HG03108 (cell line): Measurements from ENCODE around the gene PPARA.
A peak's percentile ranks its signal among the peaks of the same experiment; 100 is the strongest.
"Not testable (repeated sequence)": the region's sequence is repeated elsewhere in the genome, so short reads cannot be mapped to it uniquely, and the experiment has no call there.

ENCODE experiments used
- ATAC-seq: cut with Tn5 transposase; IDR thresholded peaks from one replicate; pipeline ENCODE4 v1.9.1; 2021; ENCODE audit warnings: moderate library complexity; ENCODE audit not compliant: unreplicated experiment

Gene PPARA

DNA sequence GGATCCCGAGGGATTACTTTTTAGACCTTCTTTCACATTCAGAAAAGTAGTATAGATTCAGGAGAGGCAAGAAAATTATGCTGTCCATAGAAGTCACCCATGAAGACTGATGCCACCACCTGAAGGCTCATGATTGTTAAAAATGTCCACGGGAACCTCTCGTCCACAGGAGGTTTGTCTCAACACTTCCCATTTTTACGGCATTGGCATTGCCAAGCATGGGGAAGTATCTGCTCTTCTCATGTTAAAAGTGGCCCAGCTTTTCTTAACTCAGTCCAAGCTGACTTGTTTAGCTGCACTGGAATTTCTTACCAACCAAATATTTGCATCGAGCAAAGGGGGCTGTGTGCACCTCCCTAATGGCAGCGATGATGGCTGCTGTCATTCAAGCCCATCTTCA, 90.2 kb downstream of the PPARA start:
- ATAC-seq = no peak

- ATAC-seq = no peak
These were observed 90.6 kb downstream of the PPARA start for GRCh38 chr22:46240907-46241306.

GRCh38 chr22:46241396-46242007, 91.2 kb downstream of the PPARA start:
- no peak for ATAC-seq

- no peak for ATAC-seq
These were observed 91.8 kb downstream of the PPARA start for GRCh38 chr22:46242076-46242475.

GRCh38 chr22:46244771-46245170, 94.4 kb downstream of the PPARA start:
- no peak for ATAC-seq

DNA sequence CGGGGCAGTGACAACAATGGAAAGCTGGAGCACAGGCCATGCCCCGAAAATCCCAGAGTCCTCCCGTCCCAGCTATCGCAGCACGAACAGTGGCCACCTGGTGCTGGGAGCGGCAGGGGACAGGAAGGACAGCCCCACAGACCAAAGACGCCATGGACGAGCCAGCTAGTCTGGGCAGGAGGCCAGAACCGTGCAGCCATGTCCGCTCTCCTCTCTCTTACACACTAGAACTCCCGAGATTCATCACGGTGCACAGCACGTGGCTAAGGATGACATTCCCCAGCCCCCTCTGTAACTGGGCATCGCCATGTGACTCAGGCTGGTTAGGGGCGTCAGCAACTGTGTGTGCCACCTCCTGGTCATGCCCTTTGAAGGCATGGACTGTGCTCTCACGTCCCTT, 95.2 kb downstream of the PPARA start:
- no peak for ATAC-seq

GRCh38 chr22:46246178-46246577, 95.9 kb downstream of the PPARA start:
- no peak for ATAC-seq

- ATAC-seq = no peak
These were observed 97.2 kb downstream of the PPARA start for GRCh38 chr22:46247443-46247975.

DNA sequence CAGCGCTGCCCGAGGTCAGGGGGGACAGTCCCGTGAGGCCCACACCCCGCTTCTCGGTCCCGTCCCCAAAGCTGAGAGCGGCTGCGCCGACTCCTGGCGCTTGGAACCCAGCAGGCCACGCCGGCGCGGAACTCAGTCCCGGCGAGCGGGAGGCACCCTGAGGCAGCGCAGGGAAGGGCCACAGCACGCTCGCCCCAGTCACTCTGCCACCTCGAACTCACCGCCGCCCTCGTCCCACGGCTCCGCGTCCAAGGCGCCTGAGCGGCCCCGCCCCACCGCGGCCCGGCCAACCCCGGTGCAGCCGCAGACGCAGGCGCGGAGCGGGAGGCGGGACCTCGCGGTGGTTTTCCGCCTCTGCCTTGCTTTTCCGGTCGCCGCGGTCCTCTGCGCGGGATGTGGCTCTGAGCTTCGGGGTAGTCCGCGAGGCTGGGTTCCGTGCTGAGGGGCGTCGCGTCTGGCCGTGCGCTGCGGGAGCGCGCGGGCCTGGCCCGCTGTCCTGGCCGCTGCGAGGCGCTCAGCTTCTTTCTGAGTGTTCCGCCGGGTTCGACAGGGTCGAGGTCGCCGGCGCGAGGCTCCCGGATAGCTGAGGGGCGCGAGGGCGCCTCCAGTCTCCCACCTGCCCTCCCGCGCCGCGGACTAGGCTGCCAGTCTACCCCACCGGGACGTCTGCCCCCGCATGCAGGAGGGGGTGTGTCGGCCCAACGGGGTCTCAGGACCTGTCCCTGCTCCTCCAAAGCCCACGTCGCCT, 99.9 kb downstream of the PPARA start, which contains the start of gene CDPF1:
Gene CDPF1 (minus strand): TSS at position 259 of the 748 bp plus-strand sequence. CDS start 2,009 bp downstream, outside the sequence.
- ATAC-seq = peak; percentile 73

DNA sequence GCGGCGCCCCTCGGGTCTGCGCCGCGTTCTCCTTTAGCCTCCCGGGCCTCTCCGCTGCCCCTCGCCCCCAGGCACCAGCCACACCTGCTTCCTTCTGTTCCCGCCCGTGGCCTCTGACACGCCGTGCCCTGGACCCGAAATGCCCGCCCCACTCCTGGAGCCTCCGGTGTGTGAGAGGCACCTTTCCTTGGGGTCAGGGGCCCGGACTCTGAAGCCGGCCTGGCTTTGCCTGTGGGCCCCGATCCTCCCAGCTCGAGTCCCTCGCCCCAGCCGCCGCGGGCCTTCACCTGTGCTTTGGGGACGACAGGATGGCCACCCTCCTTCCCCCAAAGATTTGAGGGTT, 100.4 kb downstream of the PPARA start:
- ATAC-seq = peak; percentile 5

DNA sequence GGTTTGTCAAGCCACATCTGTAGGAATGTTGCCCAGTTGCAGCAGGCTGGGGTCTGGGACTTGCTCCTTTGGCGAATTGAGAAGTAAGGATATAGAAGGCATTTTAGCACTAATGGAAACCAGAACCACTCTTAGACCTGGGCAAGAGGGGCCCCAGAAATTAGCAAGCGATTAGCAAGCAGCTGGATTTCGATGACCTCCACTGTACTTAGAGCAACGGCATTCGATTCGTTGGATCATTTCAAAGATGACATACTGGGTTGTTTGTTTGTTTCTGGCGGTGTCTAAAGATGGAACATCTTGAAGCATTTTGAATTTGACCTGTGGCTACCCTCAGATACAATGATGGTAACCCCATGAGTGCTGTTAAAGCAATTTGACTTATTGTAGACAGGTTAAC, 100.9 kb downstream of the PPARA start:
- no peak for ATAC-seq

DNA sequence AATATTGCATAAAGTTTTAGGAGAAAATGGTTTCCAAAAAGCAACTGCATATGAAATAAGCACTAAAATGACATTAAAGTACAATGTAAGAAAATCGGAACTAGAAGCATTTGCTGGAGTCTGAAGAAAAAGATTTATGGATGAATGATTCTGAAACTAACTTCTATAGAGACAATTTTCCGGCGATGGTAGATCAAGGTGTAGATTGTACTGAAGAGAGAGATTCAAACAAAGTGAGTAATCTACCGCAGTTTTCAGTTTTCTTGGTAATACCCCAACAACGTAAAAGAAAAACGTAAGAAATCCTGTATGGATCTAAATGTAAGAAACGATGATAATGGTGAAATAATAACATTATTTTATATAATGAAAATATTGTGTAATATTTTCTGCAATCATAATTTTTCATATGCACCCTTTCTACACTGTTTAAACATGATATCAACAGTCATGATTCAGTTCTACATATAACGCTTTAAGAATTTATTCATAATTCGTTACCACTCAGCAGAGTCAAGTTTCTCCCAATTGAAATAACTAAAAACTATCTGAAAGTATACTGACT, 101.6 kb downstream of the PPARA start:
- no peak for ATAC-seq

DNA sequence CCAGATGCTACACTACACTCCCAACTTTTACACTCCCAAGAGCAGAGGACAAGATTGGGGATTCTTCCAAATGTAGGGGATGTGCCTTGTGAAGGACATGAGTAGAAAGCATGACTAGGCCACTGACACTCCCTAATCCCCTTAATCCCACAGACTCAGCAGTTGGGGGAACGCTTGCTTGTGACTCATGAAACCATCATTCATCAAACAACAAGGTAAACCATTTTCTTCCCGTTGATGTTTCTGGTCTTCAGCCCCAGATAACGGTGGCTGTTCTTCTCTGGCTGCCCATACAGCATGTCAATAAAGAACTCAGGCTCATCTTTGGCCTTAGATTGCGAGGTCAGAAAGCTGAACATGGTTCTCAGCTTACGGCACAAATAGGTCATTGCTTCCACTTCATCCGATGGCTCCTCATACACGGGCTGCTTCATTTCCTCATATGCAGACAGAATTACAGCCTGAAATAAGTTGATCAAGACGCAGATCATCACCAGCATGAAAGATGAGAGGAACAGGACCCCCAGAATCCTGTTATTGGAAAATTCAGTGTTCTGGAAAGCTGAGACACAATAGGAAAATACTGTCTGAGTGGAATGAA, 106.1 kb downstream of the PPARA start:
- ATAC-seq = no peak

- ATAC-seq = no peak
These were observed 109.0 kb downstream of the PPARA start for GRCh38 chr22:46259374-46259773.

GRCh38 chr22:46260038-46260437, 109.7 kb downstream of the PPARA start:
- no peak for ATAC-seq

GRCh38 chr22:46262449-46263215, 112.3 kb downstream of the PPARA start:
- no peak for ATAC-seq

DNA sequence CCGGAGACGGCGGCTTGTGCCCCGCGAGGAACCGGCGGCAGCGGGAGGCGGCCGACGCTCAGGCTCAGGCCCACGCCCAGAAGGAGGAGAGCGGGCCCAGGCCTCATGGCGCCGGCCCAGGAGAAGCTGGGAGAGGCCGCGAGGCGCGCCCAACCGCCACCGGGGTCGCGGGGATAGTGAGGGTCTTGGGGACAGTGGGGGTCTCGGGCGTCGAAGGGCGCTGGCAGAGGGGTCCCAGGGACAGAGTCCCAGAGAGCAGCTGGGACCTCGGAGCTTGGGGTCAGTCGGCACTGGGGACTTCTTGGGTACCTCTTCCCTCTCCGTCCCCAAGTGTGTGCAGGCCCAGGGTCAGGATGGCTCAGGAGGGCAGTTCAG, 112.9 kb downstream of the PPARA start, which contains the start of gene PKDREJ:
Gene PKDREJ (minus strand): TSS at position 128 of the 375 bp plus-strand sequence. CDS start 21 bp downstream, at position 107.
- no peak for ATAC-seq

- not testable (repeated sequence) for ATAC-seq
These were observed 114.2 kb downstream of the PPARA start for GRCh38 chr22:46264520-46264919.

- ATAC-seq = not testable (repeated sequence)
These were observed 115.3 kb downstream of the PPARA start for GRCh38 chr22:46265627-46266026.

DNA sequence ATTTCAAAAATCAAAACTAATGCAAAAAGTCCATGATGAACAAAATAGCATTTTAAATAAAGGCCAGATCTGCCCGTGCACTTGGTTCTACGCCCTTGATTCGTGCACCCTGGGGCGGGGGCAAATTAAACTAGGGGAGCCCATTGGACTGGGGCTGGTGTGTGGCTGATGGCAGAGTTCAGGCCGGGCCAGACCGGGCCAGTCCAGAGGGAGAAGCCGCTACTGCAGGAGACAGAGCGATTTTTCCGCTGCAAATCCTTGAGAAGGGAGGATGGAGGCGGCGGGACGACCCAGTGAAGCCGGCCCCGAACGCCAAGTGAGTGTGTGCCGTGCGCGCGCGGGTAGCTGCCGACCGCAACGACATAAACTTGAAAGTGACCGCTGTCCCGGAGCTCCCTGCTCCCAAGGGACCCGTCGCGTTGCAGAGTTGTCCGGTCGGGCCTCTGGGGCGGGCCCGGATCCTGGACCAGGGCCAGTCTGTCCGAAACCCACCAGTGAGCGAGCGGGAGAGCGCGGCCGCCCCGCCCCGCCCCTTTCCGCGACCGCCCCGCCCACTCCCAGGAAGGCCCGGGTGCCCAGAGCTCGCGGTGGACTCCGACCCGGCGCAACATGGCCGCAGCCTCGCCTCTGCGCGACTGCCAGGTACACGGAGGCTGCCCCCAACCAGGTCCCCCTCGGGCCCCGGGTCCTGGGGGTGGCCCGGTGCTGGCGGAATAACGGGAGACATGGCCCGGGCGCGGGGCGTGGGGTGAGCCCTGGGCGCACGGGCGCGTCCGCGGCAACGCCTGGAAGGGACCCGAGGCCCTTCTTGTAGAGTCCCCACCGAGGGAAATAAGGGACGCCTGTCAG, 117.3 kb downstream of the PPARA start, which contains the start of gene TTC38:
Gene TTC38 (plus strand): TSS at position 578 of the 849 bp plus-strand sequence. CDS start 32 bp downstream, at position 610.
- peak; percentile 90 for ATAC-seq
